ENCODE data around the gene CCDC126.

CCDC126 gene

DNA sequence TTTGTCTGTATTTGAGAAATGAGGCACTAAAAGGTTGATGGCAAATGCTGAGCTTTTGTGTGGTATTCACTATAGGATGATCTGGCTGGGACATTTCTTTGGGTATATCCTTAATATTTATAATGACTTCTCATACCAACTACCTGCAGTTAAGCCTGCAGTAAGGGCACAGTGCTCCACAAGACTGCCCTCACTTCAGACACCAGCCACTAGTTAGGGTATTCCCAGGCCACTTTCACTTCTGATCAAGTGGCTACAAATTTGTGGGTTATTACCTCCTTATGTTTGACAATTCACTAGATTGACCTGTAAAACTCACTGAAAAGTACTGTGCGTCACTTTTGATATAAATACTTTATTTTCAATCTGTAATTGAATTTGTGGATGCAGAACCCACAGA lies 20.3 kb downstream of the CCDC126 start:
- Histone ChIP-seq H3K27me3 (ENCODE audit: insufficient read depth, low read depth) (no peaks in the 10 kb centered on the region), H3K27ac (no peak overlapping the region), H3K36me3 (ENCODE audit: insufficient read depth) (no peaks in the 10 kb centered on the region), H3K4me1 (ENCODE audit: low read depth, poor library complexity, severe bottlenecking) (no peaks in the 10 kb centered on the region), H3K4me2 (no peak overlapping the region), H2AFZ (ENCODE audit: low read depth) (no peak overlapping the region), H3K9ac (no peak overlapping the region), H3K4me3 (IDR thresholded peaks at IDR 0.05; ENCODE audit: insufficient read depth, low read depth, low read length) (no peak overlapping the region), H4K20me1 (ENCODE audit: insufficient read depth) (no peaks in the 10 kb centered on the region), H3K79me2 (ENCODE audit: insufficient read depth, low read depth) (no peaks in the 10 kb centered on the region)
- TF ChIP-seq, protein P1, sequence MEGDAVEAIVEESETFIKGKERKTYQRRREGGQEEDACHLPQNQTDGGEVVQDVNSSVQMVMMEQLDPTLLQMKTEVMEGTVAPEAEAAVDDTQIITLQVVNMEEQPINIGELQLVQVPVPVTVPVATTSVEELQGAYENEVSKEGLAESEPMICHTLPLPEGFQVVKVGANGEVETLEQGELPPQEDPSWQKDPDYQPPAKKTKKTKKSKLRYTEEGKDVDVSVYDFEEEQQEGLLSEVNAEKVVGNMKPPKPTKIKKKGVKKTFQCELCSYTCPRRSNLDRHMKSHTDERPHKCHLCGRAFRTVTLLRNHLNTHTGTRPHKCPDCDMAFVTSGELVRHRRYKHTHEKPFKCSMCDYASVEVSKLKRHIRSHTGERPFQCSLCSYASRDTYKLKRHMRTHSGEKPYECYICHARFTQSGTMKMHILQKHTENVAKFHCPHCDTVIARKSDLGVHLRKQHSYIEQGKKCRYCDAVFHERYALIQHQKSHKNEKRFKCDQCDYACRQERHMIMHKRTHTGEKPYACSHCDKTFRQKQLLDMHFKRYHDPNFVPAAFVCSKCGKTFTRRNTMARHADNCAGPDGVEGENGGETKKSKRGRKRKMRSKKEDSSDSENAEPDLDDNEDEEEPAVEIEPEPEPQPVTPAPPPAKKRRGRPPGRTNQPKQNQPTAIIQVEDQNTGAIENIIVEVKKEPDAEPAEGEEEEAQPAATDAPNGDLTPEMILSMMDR (conservative IDR thresholded peaks at IDR 0.05; ENCODE audit: low read depth, low read length): no peak

DNA sequence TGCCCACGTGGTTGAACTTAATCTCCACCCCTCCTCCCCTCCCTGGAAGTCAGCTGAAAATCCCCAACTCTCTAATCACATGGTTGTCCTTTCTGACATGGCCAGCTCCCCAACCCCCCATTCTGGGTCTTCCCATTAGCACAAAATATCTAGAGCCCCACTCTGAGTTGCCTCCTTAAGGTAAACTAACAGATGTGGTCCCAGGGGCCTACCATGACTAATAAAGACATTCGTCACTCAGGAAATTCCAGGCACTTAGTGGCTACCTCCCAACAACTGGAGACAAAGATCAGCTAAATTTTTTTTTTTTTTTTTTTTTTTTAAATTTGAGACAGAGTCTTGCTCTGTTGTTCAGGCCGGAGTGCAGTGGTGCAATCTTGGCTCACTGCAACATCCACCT lies 21.1 kb downstream of the CCDC126 start:
- no peaks in the 10 kb centered on the region for H4K20me1 ChIP-seq (ENCODE audit: insufficient read depth)
- no peak overlapping the region for H3K4me2 ChIP-seq
- no peaks in the 10 kb centered on the region for H3K27me3 ChIP-seq (ENCODE audit: insufficient read depth, low read depth)
- H2AFZ ChIP-seq (ENCODE audit: low read depth): no peak overlapping the region
- H3K4me1 ChIP-seq (ENCODE audit: low read depth, poor library complexity, severe bottlenecking): no peaks in the 10 kb centered on the region
- H3K27ac ChIP-seq: no peak overlapping the region
- no peak overlapping the region for H3K9ac ChIP-seq
- no peaks in the 10 kb centered on the region for H3K36me3 ChIP-seq (ENCODE audit: insufficient read depth)
- no peak overlapping the region for H3K4me3 ChIP-seq (IDR thresholded peaks at IDR 0.05; ENCODE audit: insufficient read depth, low read depth, low read length)
- H3K79me2 ChIP-seq (ENCODE audit: insufficient read depth, low read depth): no peaks in the 10 kb centered on the region
- TF ChIP-seq, protein P1 (conservative IDR thresholded peaks at IDR 0.05; ENCODE audit: low read depth, low read length): no peak

DNA sequence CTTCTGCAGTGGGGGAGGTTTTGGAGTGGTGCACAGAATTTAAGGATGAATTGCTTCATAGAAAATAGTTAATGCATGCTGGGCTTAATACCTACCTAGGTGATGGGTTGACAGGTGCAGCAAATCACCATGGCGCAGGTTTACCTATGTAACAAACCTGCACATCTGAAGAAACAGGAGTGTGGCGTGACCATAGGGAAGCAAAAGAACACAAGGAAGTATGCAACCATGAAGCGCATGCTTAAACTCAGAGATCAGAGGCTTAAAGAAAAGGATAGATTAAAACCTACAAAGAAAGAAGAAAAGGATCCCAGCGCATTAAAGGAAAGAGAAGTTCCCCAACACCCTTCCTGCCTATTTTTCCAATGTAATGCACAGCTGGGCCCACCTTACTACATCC lies 22.0 kb downstream of the CCDC126 start:
- Histone ChIP-seq H3K36me3 (ENCODE audit: insufficient read depth) (no peaks in the 10 kb centered on the region), H2AFZ (ENCODE audit: low read depth) (no peak overlapping the region), H3K9ac (no peak overlapping the region), H3K27me3 (ENCODE audit: insufficient read depth, low read depth) (no peaks in the 10 kb centered on the region), H3K4me2 (no peak overlapping the region), H3K4me3 (IDR thresholded peaks at IDR 0.05; ENCODE audit: insufficient read depth, low read depth, low read length) (no peak overlapping the region), H4K20me1 (ENCODE audit: insufficient read depth) (no peaks in the 10 kb centered on the region), H3K79me2 (ENCODE audit: insufficient read depth, low read depth) (no peaks in the 10 kb centered on the region), H3K4me1 (ENCODE audit: low read depth, poor library complexity, severe bottlenecking) (no peaks in the 10 kb centered on the region), H3K27ac (no peak overlapping the region)
- TF ChIP-seq, protein P1 (conservative IDR thresholded peaks at IDR 0.05; ENCODE audit: low read depth, low read length): no peak

DNA sequence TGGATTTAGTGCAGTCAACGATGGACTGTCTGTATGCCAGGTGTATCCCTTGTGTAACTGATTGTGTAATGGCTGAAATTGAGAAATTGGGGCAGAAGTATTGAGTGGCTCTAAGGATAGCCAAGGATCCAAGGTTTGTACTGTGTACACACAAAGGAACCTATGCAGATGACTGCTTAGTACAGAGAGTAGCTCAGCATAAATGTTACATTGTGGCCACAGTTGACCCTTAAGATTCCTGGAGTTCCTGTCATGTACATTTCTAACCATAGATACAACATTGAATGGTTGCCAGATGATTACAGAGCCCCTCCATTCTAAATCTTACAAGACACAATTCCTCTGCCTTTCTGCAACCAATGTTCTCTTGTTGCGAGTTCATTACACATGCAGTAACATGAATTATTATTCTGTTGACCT lies 25.3 kb downstream of the CCDC126 start:
- no peaks in the 10 kb centered on the region for H4K20me1 ChIP-seq (ENCODE audit: insufficient read depth)
- no peaks in the 10 kb centered on the region for H3K36me3 ChIP-seq (ENCODE audit: insufficient read depth)
- TF ChIP-seq, protein P1 (conservative IDR thresholded peaks at IDR 0.05; ENCODE audit: low read depth, low read length): no peak
- H3K27ac ChIP-seq: no peak overlapping the region
- H3K9ac ChIP-seq: no peak overlapping the region
- no peaks in the 10 kb centered on the region for H3K79me2 ChIP-seq (ENCODE audit: insufficient read depth, low read depth)
- no peak overlapping the region for H3K4me2 ChIP-seq
- H3K4me1 ChIP-seq (ENCODE audit: low read depth, poor library complexity, severe bottlenecking): no peaks in the 10 kb centered on the region
- no peak overlapping the region for H3K4me3 ChIP-seq (IDR thresholded peaks at IDR 0.05; ENCODE audit: insufficient read depth, low read depth, low read length)
- H2AFZ ChIP-seq (ENCODE audit: low read depth): no peak overlapping the region
- H3K27me3 ChIP-seq (ENCODE audit: insufficient read depth, low read depth): no peaks in the 10 kb centered on the region

All from KMS-11 (cell line).